Body of pancreas (tissue), 4 donors: Measurements from ENCODE around the gene KLK1.

Experiments
- CTCF ChIP-seq, 7 experiments: fragments of 450-650 bp in 4 of 7; fragments of 200-600 bp in 3 of 7; sonication (generic) in 3 of 7; IDR thresholded peaks; one replicate each; pipeline ENCODE4 v1.5.1; 2016 to 2019; ENCODE audit warnings: antibody characterized with exemption in 7 of 7
- POLR2A ChIP-seq, 3 donors: fragments of 450-650 bp; IDR thresholded peaks; one replicate each; pipeline ENCODE4 v1.6.1; 2016; ENCODE audit warnings: antibody characterized with exemption in 3 of 3, mild to moderate bottlenecking in 2 of 3

GRCh38 chr19:50819636-50820035 is 4.0 kb downstream of the KLK1 start:
- no peak for TF ChIP-seq CTCF (IDR thresholded peaks at IDR 0.05)
- no peak for TF ChIP-seq POLR2A (IDR thresholded peaks at IDR 0.05)
